Measurements from ENCODE around the gene DCUN1D5. TPM values are rescaled to one million over a fixed set of nuclear protein-coding genes. Genes with fewer than 3 reads are reported as not detected.

DCUN1D5 gene
- total RNA-seq, 1 experiment from 2014 or later: 87.4 TPM

GRCh38 chr11:103086461-103086860, 5.5 kb downstream of the DCUN1D5 start:
- TF ChIP-seq, protein P1, sequence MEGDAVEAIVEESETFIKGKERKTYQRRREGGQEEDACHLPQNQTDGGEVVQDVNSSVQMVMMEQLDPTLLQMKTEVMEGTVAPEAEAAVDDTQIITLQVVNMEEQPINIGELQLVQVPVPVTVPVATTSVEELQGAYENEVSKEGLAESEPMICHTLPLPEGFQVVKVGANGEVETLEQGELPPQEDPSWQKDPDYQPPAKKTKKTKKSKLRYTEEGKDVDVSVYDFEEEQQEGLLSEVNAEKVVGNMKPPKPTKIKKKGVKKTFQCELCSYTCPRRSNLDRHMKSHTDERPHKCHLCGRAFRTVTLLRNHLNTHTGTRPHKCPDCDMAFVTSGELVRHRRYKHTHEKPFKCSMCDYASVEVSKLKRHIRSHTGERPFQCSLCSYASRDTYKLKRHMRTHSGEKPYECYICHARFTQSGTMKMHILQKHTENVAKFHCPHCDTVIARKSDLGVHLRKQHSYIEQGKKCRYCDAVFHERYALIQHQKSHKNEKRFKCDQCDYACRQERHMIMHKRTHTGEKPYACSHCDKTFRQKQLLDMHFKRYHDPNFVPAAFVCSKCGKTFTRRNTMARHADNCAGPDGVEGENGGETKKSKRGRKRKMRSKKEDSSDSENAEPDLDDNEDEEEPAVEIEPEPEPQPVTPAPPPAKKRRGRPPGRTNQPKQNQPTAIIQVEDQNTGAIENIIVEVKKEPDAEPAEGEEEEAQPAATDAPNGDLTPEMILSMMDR (IDR thresholded peaks at IDR 0.05; ENCODE audit: unreplicated experiment): no peak
- DNase-seq (ENCODE audit: unreplicated experiment): no peak
- CTCF ChIA-PET: interaction anchor here (2.2 kb wide), 1 partner anchor 23 kb away, joined by 6 read pairs; the partner anchor contains the start of gene DYNC2H1
- Mint-ChIP-seq H3K36me3 (ENCODE audit: insufficient read depth, unreplicated experiment) (peaks cover 59% of the 10 kb centered on the region), H3K27ac (ENCODE audit: low read depth, unreplicated experiment) (peak overlapping the region; percentile 63), H3K4me3 (ENCODE audit: unreplicated experiment) (no peak overlapping the region), H3K27me3 (ENCODE audit: insufficient read depth, unreplicated experiment) (no peaks in the 10 kb centered on the region), H3K4me1 (ENCODE audit: insufficient read depth, unreplicated experiment) (peaks cover 26% of the 10 kb centered on the region), H3K9me3 (ENCODE audit: unreplicated experiment) (no peaks in the 10 kb centered on the region)
- BruUV-seq (replicated peaks): no TSS peak
- intact Hi-C loops (cut with micrococcal nuclease): no loop called here
- POLR2A ChIA-PET: interaction anchor here (4.4 kb wide), 1 partner anchor 22 kb away, joined by 27 read pairs; the partner anchor contains the start of gene DYNC2H1

DNA sequence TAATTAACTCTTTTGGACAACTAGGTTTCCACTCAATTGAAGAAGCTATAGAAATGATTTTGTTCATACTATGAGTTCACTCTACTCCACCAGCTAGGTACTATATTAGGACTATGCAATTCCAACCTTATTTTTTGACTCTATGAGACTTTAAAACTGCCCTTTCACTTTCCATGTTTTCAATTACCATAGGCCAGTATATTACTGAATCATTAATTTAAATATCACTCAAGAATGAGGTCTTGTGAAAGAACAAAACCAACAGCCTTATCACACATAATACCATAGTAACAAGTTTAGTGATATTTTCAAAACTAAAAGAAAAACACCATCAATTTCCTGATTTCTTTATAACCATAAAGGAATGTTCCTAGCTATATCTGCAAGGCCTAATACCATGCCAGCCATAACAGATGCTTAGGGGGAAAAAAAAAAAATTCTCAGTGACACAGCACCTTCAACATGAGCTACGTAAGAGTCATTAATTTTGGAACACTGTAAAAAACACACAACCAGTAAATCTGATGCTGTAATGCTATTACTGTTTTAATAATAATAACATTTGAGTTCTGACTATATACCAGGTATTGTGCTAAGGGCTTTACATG, 6.1 kb downstream of the DCUN1D5 start:
- ChIA-PET POLR2A (interaction anchor here (4.4 kb wide), 1 partner anchor 23 kb away, joined by 27 read pairs; the partner anchor contains the start of gene DYNC2H1), CTCF (interaction anchor here (0.8 to 2.2 kb wide), 2 partner anchors 23 to 187 kb away, joined by 6 read pairs; partner anchors contain the start of gene DYNC2H1)
- BruUV-seq (replicated peaks): no TSS peak
- H3K4me1 Mint-ChIP-seq (ENCODE audit: insufficient read depth, unreplicated experiment): peaks cover 26% of the 10 kb centered on the region
- H3K36me3 Mint-ChIP-seq (ENCODE audit: insufficient read depth, unreplicated experiment): peaks cover 61% of the 10 kb centered on the region
- TF ChIP-seq, protein P1 (IDR thresholded peaks at IDR 0.05; ENCODE audit: unreplicated experiment): no peak
- no peaks in the 10 kb centered on the region for H3K9me3 Mint-ChIP-seq (ENCODE audit: unreplicated experiment)
- peak overlapping the region; percentile 71 for H3K27ac Mint-ChIP-seq (ENCODE audit: low read depth, unreplicated experiment)
- no peaks in the 10 kb centered on the region for H3K27me3 Mint-ChIP-seq (ENCODE audit: insufficient read depth, unreplicated experiment)
- intact Hi-C loops (cut with micrococcal nuclease): no loop called here
- DNase-seq (ENCODE audit: unreplicated experiment): no peak
- no peak overlapping the region for H3K4me3 Mint-ChIP-seq (ENCODE audit: unreplicated experiment)

DNA sequence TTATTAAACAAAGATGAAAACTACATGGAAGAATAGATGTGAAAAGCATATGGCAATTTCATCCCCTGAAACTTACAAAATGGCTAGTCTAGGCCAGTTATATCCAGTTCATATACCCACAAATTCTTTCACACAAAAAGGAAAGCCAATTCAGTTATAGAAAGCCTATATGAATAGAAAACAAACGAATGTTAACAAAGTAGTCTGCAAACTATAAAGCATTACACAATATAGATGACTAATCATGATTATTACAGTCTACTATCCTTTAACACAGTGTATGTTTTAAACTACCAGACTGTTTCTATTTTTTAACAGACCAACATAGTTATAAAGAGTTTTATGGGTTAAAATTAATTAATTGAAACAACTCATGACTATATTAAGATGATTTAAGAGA, 12.1 kb downstream of the DCUN1D5 start:
- ChIA-PET CTCF (interaction anchor here (0.7 kb wide), 1 partner anchor 512 kb away, joined by 4 read pairs; no protein-coding TSS in a partner anchor), POLR2A (interaction anchor here (1.2 to 2.3 kb wide), 3 partner anchors 10 to 29 kb away, joined by 4 to 11 read pairs (median 5); partner anchors contain the start of genes DCUN1D5 and DYNC2H1)
- peak; percentile 42 for DNase-seq (ENCODE audit: unreplicated experiment)
- TF ChIP-seq, protein P1 (IDR thresholded peaks at IDR 0.05; ENCODE audit: unreplicated experiment): no peak
- Mint-ChIP-seq H3K27me3 (ENCODE audit: insufficient read depth, unreplicated experiment) (no peaks in the 10 kb centered on the region), H3K27ac (ENCODE audit: low read depth, unreplicated experiment) (no peak overlapping the region), H3K4me1 (ENCODE audit: insufficient read depth, unreplicated experiment) (peaks cover 11% of the 10 kb centered on the region), H3K36me3 (ENCODE audit: insufficient read depth, unreplicated experiment) (peaks cover 85% of the 10 kb centered on the region), H3K4me3 (ENCODE audit: unreplicated experiment) (no peak overlapping the region), H3K9me3 (ENCODE audit: unreplicated experiment) (no peaks in the 10 kb centered on the region)
- no TSS peak for BruUV-seq (replicated peaks)
- intact Hi-C loops (cut with micrococcal nuclease): no loop called here

DNA sequence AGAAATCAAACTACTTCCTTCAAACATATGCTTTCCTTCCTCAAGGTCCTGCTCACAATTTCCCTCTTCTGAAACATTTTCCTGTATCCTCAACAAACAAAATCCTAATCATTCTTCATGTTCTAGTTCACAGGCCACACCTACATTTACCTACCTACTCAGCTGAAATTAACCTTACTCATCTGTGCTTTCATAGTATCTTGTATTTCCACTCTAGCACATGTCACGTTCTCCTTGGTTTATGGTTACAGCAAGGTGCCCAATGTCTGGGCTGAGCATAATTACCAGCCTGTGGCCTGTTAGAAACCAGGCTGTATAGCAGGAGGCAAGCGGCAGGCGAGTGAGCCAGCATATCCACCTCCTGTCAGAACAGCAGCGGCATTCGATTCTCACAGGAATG, 13.2 kb downstream of the DCUN1D5 start:
- BruUV-seq (replicated peaks): no TSS peak
- Mint-ChIP-seq H3K4me3 (ENCODE audit: unreplicated experiment) (no peak overlapping the region), H3K27ac (ENCODE audit: low read depth, unreplicated experiment) (no peak overlapping the region), H3K9me3 (ENCODE audit: unreplicated experiment) (no peaks in the 10 kb centered on the region), H3K36me3 (ENCODE audit: insufficient read depth, unreplicated experiment) (peaks cover 81% of the 10 kb centered on the region), H3K4me1 (ENCODE audit: insufficient read depth, unreplicated experiment) (peaks cover 11% of the 10 kb centered on the region), H3K27me3 (ENCODE audit: insufficient read depth, unreplicated experiment) (no peaks in the 10 kb centered on the region)
- intact Hi-C loops (cut with micrococcal nuclease): no loop called here
- no peak for DNase-seq (ENCODE audit: unreplicated experiment)
- ChIA-PET CTCF (interaction anchor here (0.6 kb wide), 1 partner anchor 22 kb away, joined by 4 read pairs; no protein-coding TSS in a partner anchor), POLR2A (interaction anchor here (1.2 to 2.1 kb wide), 2 partner anchors 13 to 30 kb away, joined by 4 to 6 read pairs; partner anchors contain the start of genes DCUN1D5 and DYNC2H1)
- TF ChIP-seq, protein P1 (IDR thresholded peaks at IDR 0.05; ENCODE audit: unreplicated experiment): no peak
